ENCODE measurements around the gene KRT20. TPM values are rescaled to one million over a fixed set of nuclear protein-coding genes. Genes with fewer than 3 reads are reported as not detected.
A peak's percentile ranks its signal among the peaks of the same experiment; 100 is the strongest.

KRT20 gene
- total RNA-seq, 1 experiment from 2014 or later, result 0.13 TPM

GRCh38 chr17:40915199-40915661 is 30.2 kb upstream of the KRT20 start:
- Histone ChIP-seq H3K4me1 (ENCODE audit: control insufficient read depth, insufficient read depth, low read length) (no peaks in the 10 kb centered on the region), H3K4me3 (ENCODE audit: low read depth in 2 of 2, low read length in 2 of 2) (no peak overlapping the region), H3K27me3 (ENCODE audit: control insufficient read depth, insufficient read depth, low read length) (no peaks in the 10 kb centered on the region), H3K36me3 (ENCODE audit: control insufficient read depth, insufficient read depth, low read length) (no peaks in the 10 kb centered on the region), H3K9me3 (ENCODE audit: control insufficient read depth, insufficient read depth, low read depth, low read length) (no peaks in the 10 kb centered on the region), H3K27ac (ENCODE audit: low read length) (no peak overlapping the region)
- POLR2A ChIA-PET, result no interaction called here
- DNase-seq (ENCODE audit: low read depth, low spot score) (no peak), ATAC-seq (peak; percentile 68)
- intact Hi-C loops (cut with micrococcal nuclease; ENCODE audit: unreplicated experiment) (no loop called here), in situ Hi-C loops (cut with HindIII; ENCODE audit: low pct_unique_long_range_greater_than_20kb, low sequenced_read_pairs) (no loop called here)
- TF ChIP-seq TCF7L2 (IDR thresholded peaks at IDR 0.05; ENCODE audit: low read depth, low read length) (no peak), REST (IDR thresholded peaks at IDR 0.05; ENCODE audit: insufficient read depth in 1 of 2, low read depth in 2 of 2, low read length in 1 of 2) (no peak), SIN3A (IDR thresholded peaks at IDR 0.05; ENCODE audit: borderline replicate concordance, insufficient read depth, low read depth, low read length) (no peak)
- TF ChIP-seq, protein P1, sequence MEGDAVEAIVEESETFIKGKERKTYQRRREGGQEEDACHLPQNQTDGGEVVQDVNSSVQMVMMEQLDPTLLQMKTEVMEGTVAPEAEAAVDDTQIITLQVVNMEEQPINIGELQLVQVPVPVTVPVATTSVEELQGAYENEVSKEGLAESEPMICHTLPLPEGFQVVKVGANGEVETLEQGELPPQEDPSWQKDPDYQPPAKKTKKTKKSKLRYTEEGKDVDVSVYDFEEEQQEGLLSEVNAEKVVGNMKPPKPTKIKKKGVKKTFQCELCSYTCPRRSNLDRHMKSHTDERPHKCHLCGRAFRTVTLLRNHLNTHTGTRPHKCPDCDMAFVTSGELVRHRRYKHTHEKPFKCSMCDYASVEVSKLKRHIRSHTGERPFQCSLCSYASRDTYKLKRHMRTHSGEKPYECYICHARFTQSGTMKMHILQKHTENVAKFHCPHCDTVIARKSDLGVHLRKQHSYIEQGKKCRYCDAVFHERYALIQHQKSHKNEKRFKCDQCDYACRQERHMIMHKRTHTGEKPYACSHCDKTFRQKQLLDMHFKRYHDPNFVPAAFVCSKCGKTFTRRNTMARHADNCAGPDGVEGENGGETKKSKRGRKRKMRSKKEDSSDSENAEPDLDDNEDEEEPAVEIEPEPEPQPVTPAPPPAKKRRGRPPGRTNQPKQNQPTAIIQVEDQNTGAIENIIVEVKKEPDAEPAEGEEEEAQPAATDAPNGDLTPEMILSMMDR (IDR thresholded peaks at IDR 0.05), result no peak
- no TSS peak for BruUV-seq (replicated peaks)
- CTCF ChIA-PET, result no interaction called here

- Histone ChIP-seq H3K9me3 (ENCODE audit: control insufficient read depth, insufficient read depth, low read depth, low read length) (no peaks in the 10 kb centered on the region), H3K4me1 (ENCODE audit: control insufficient read depth, insufficient read depth, low read length) (peaks cover 8% of the 10 kb centered on the region; the same call in 1 of the 2 replicates), H3K4me3 (ENCODE audit: low read depth in 2 of 2, low read length in 2 of 2) (no peak overlapping the region), H3K36me3 (ENCODE audit: control insufficient read depth, insufficient read depth, low read length) (no peaks in the 10 kb centered on the region), H3K27ac (ENCODE audit: low read length) (no peak overlapping the region), H3K27me3 (ENCODE audit: control insufficient read depth, insufficient read depth, low read length) (no peaks in the 10 kb centered on the region)
- in situ Hi-C loops (cut with HindIII; ENCODE audit: low pct_unique_long_range_greater_than_20kb, low sequenced_read_pairs) (no loop called here), intact Hi-C loops (cut with micrococcal nuclease; ENCODE audit: unreplicated experiment) (no loop called here)
- ChIA-PET POLR2A (no interaction called here), CTCF (no interaction called here)
- ATAC-seq, result no peak
- DNase-seq (ENCODE audit: low read depth, low spot score), result no peak
- no peak for TF ChIP-seq POLR2AphosphoS5 (IDR thresholded peaks at IDR 0.05; ENCODE audit: low read depth, low read length)
- no peak for TF ChIP-seq REST (IDR thresholded peaks at IDR 0.05; ENCODE audit: insufficient read depth in 1 of 2, low read depth in 2 of 2, low read length in 1 of 2)
- TF ChIP-seq, protein P1 (IDR thresholded peaks at IDR 0.05), result no peak
- no peak for TF ChIP-seq SIN3A (IDR thresholded peaks at IDR 0.05; ENCODE audit: borderline replicate concordance, insufficient read depth, low read depth, low read length)
- no peak for TF ChIP-seq TCF7L2 (IDR thresholded peaks at IDR 0.05; ENCODE audit: low read depth, low read length)
- no TSS peak for BruUV-seq (replicated peaks)
Measured at GRCh38 chr17:40914075-40914855, 29.2 kb upstream of the KRT20 start.
